HepG2 (cell line): Measurements from ENCODE around the gene ADAT3. TPM values are rescaled to one million over a fixed set of nuclear protein-coding genes. Genes with fewer than 3 reads are reported as not detected.

Source experiments
- ATF1 ChIP-seq: IDR thresholded peaks from 2 replicates; pipeline ENCODE4 v1.6.1; 2016; ENCODE audit warnings: mild to moderate bottlenecking, control low read depth
- ATF7 ChIP-seq, 2 experiments: fragments of 450-650 bp in 1 of 2; sonication (generic) in 1 of 2; formaldehyde crosslinking in 1 of 2; IDR thresholded peaks; 2 replicates each; pipeline versions ENCODE4 v1.4.0 to v1.6.1; 2016 to 2020; ENCODE audit warnings: antibody characterized with exemption in 1 of 2, mild to moderate bottlenecking in 1 of 2, missing genetic modification reagents in 1 of 2
- KMT2B ChIP-seq: IDR thresholded peaks from 2 replicates; pipeline ENCODE4 v1.6.1; 2016; ENCODE audit warnings: missing genetic modification reagents, missing compliant biosample characterization
- ZNF296 ChIP-seq: sonication (generic); formaldehyde crosslinking; conservative IDR thresholded peaks from 2 replicates; pipeline ENCODE4 v1.5.0; 2020; ENCODE audit warnings: mild to moderate bottlenecking, missing genetic modification reagents
- ZNF33A ChIP-seq: sonication (generic); formaldehyde crosslinking; IDR thresholded peaks from 2 replicates; pipeline ENCODE4 v1.5.1; 2020; ENCODE audit warnings: missing genetic modification reagents, mild to moderate bottlenecking, moderate library complexity, borderline replicate concordance
- ZNF724P ChIP-seq: sonication (generic); formaldehyde crosslinking; IDR thresholded peaks from 2 replicates; pipeline ENCODE4 v1.8.0; 2022; ENCODE audit warnings: missing genetic modification reagents, borderline replicate concordance
- polyA plus RNA-seq, 8 experiments: library from polyadenylated mRNA; depleted of rRNA in 3 of 8; stranded (reverse) in 7 of 8; unstranded in 1 of 8; fragments of >200 nt; fragmentation: Illumina TruSeq in 4 of 8; extraction: Trizol in 4 of 8; gene quantifications; 2 replicates each; pipeline versions ENCODE4 v1.2.1 to v1.2.3, GENCODE V29; 2011 to 2016; ENCODE audit warnings: low read depth in 4 of 8, missing spikeins in 1 of 8, mixed read lengths in 1 of 8; ENCODE audit not compliant: insufficient read depth in 1 of 8
- total RNA-seq, 5 experiments: library from RNA; depleted of rRNA; stranded (reverse); fragments of >200 nt; fragmentation: Illumina TruSeq; extraction: Trizol; gene quantifications; 2 replicates each; pipeline ENCODE4 v1.2.3, GENCODE V29; 2016; ENCODE audit warnings: low read depth in 1 of 5
- TF ChIP-seq, protein P1 (sequence below): sonication (generic); formaldehyde crosslinking; IDR thresholded peaks from 2 replicates; pipeline ENCODE4 v1.4.0; 2020; ENCODE audit warnings: missing genetic modification reagents
- TF ChIP-seq, protein P2 (sequence below): sonication (generic); formaldehyde crosslinking; IDR thresholded peaks from 2 replicates; pipeline ENCODE4 v1.4.0; 2020; ENCODE audit warnings: missing genetic modification reagents, borderline replicate concordance
- TF ChIP-seq, protein P3 (sequence below): sonication (generic); formaldehyde crosslinking; IDR thresholded peaks from 2 replicates; pipeline ENCODE4 v1.4.0; 2020; ENCODE audit warnings: missing genetic modification reagents
- TF ChIP-seq, protein P4 (sequence below): sonication (generic); formaldehyde crosslinking; IDR thresholded peaks from 2 replicates; pipeline ENCODE4 v1.4.0; 2020; ENCODE audit warnings: mild to moderate bottlenecking, missing genetic modification reagents, borderline replicate concordance
- TF ChIP-seq, protein P5 (sequence below): sonication (generic); formaldehyde crosslinking; IDR thresholded peaks from 2 replicates; pipeline ENCODE4 v1.9.0; 2021; ENCODE audit warnings: missing genetic modification reagents, borderline replicate concordance

The ADAT3 gene
- total and polyA plus RNA-seq, 2 of the 13 experiments (the other 11 are each of a cell fraction or from before 2014, with no cell fraction given), result 0.95 to 3.5 TPM

DNA sequence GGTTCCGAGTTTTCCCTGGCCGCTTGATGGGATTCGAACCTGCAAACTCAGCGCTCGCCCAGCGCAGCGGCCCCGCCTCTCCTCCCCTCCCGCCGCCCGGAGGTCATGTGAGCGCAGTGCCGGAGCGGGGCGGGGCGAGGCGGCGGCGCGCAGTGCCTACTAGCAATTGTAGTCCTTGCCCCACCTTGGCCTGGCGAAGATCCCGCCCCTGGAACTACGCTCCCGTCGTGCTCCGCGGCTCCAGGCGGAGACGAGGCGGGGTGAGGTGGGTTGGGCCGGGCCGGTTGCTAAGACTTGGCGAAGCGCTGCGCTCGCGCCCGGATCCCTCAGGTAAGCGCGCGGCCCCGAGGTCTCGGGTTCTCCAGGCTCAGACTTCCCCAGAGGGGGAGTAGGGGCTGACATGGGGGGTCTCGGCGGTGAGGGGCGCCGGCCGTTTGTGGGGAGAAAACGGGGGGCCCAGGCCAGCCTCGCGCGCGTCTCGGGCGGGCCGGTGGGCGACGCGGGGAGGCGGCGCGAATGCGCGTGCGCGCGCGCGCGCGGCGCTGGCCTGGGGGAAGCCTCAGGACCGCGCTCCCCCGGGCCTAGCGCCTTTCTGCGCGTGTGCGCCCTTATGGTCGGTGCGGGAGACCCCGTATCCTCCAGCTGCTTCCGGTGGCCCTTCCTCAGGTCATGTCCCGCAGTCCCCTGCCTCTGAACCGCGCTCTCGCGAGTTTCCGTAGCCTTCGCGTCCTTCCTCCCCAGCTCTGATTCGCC, at the start of gene ADAT3, which contains the start of gene SCAMP4 (continued):
- no peak for TF ChIP-seq ATF7 (IDR thresholded peaks at IDR 0.05)
- no peak for TF ChIP-seq ATF7 (CRISPR knock-in tag; IDR thresholded peaks at IDR 0.05)
- TF ChIP-seq ZNF296 (CRISPR knock-in tag), result no peak
- no peak for TF ChIP-seq ZNF33A (CRISPR knock-in tag)
- TF ChIP-seq, protein P1, sequence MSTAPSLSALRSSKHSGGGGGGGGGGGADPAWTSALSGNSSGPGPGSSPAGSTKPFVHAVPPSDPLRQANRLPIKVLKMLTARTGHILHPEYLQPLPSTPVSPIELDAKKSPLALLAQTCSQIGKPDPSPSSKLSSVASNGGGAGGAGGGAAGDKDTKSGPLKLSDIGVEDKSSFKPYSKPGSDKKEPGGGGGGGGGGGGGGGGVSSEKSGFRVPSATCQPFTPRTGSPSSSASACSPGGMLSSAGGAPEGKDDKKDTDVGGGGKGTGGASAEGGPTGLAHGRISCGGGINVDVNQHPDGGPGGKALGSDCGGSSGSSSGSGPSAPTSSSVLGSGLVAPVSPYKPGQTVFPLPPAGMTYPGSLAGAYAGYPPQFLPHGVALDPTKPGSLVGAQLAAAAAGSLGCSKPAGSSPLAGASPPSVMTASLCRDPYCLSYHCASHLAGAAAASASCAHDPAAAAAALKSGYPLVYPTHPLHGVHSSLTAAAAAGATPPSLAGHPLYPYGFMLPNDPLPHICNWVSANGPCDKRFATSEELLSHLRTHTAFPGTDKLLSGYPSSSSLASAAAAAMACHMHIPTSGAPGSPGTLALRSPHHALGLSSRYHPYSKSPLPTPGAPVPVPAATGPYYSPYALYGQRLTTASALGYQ (CRISPR knock-in tag), result no peak; the same call in 1 of the 2 replicates
- TF ChIP-seq ZNF724P (CRISPR knock-in tag), result no peak
- TF ChIP-seq, protein P2, sequence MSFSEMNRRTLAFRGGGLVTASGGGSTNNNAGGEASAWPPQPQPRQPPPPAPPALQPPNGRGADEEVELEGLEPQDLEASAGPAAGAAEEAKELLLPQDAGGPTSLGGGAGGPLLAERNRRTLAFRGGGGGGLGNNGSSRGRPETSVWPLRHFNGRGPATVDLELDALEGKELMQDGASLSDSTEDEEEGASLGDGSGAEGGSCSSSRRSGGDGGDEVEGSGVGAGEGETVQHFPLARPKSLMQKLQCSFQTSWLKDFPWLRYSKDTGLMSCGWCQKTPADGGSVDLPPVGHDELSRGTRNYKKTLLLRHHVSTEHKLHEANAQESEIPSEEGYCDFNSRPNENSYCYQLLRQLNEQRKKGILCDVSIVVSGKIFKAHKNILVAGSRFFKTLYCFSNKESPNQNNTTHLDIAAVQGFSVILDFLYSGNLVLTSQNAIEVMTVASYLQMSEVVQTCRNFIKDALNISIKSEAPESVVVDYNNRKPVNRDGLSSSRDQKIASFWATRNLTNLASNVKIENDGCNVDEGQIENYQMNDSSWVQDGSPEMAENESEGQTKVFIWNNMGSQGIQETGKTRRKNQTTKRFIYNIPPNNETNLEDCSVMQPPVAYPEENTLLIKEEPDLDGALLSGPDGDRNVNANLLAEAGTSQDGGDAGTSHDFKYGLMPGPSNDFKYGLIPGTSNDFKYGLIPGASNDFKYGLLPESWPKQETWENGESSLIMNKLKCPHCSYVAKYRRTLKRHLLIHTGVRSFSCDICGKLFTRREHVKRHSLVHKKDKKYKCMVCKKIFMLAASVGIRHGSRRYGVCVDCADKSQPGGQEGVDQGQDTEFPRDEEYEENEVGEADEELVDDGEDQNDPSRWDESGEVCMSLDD (CRISPR knock-in tag), result no peak
- peak; percentile 52; the same call in 1 of the 2 replicates for TF ChIP-seq KMT2B (CRISPR knock-in tag)
- TF ChIP-seq, protein P3, sequence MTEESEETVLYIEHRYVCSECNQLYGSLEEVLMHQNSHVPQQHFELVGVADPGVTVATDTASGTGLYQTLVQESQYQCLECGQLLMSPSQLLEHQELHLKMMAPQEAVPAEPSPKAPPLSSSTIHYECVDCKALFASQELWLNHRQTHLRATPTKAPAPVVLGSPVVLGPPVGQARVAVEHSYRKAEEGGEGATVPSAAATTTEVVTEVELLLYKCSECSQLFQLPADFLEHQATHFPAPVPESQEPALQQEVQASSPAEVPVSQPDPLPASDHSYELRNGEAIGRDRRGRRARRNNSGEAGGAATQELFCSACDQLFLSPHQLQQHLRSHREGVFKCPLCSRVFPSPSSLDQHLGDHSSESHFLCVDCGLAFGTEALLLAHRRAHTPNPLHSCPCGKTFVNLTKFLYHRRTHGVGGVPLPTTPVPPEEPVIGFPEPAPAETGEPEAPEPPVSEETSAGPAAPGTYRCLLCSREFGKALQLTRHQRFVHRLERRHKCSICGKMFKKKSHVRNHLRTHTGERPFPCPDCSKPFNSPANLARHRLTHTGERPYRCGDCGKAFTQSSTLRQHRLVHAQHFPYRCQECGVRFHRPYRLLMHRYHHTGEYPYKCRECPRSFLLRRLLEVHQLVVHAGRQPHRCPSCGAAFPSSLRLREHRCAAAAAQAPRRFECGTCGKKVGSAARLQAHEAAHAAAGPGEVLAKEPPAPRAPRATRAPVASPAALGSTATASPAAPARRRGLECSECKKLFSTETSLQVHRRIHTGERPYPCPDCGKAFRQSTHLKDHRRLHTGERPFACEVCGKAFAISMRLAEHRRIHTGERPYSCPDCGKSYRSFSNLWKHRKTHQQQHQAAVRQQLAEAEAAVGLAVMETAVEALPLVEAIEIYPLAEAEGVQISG, result peak; percentile 85
- TF ChIP-seq ATF1 (CRISPR knock-in tag), result no peak
- TF ChIP-seq, protein P4, sequence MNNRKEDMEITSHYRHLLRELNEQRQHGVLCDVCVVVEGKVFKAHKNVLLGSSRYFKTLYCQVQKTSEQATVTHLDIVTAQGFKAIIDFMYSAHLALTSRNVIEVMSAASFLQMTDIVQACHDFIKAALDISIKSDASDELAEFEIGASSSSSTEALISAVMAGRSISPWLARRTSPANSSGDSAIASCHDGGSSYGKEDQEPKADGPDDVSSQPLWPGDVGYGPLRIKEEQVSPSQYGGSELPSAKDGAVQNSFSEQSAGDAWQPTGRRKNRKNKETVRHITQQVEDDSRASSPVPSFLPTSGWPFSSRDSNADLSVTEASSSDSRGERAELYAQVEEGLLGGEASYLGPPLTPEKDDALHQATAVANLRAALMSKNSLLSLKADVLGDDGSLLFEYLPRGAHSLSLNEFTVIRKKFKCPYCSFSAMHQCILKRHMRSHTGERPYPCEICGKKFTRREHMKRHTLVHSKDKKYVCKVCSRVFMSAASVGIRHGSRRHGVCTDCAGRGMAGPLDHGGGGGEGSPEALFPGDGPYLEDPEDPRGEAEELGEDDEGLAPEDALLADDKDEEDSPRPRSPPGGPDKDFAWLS (CRISPR knock-in tag), result 0 out of 2 replicates have a peak, but pooled peaks have one; percentile 42
- TF ChIP-seq, protein P5, sequence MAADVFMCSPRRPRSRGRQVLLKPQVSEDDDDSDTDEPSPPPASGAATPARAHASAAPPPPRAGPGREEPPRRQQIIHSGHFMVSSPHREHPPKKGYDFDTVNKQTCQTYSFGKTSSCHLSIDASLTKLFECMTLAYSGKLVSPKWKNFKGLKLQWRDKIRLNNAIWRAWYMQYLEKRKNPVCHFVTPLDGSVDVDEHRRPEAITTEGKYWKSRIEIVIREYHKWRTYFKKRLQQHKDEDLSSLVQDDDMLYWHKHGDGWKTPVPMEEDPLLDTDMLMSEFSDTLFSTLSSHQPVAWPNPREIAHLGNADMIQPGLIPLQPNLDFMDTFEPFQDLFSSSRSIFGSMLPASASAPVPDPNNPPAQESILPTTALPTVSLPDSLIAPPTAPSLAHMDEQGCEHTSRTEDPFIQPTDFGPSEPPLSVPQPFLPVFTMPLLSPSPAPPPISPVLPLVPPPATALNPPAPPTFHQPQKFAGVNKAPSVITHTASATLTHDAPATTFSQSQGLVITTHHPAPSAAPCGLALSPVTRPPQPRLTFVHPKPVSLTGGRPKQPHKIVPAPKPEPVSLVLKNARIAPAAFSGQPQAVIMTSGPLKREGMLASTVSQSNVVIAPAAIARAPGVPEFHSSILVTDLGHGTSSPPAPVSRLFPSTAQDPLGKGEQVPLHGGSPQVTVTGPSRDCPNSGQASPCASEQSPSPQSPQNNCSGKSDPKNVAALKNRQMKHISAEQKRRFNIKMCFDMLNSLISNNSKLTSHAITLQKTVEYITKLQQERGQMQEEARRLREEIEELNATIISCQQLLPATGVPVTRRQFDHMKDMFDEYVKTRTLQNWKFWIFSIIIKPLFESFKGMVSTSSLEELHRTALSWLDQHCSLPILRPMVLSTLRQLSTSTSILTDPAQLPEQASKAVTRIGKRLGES (CRISPR knock-in tag), result no peak
